GM12875 (cell line): Measurements from ENCODE around the gene GTF2B.
"Not testable (repeated sequence)": the region's sequence is repeated elsewhere in the genome, so short reads cannot be mapped to it uniquely, and the experiment has no call there.

ENCODE experiments used
- H3K4me3 ChIP-seq: one replicate; pipeline ENCODE4 v1.5.1; 2011; ENCODE audit warnings: low read depth, low read length, control low read depth
- TF ChIP-seq, protein P1 (sequence below): IDR thresholded peaks from 2 replicates; pipeline ENCODE4 v1.5.1; 2011; ENCODE audit warnings: low read depth, mild to moderate bottlenecking, control low read depth, inconsistent platforms, low read length, moderate library complexity, borderline replicate concordance; ENCODE audit not compliant: insufficient read depth

GTF2B gene

GRCh38 chr1:88873737-88874349 is 17.5 kb downstream of the GTF2B start:
- TF ChIP-seq, protein P1, sequence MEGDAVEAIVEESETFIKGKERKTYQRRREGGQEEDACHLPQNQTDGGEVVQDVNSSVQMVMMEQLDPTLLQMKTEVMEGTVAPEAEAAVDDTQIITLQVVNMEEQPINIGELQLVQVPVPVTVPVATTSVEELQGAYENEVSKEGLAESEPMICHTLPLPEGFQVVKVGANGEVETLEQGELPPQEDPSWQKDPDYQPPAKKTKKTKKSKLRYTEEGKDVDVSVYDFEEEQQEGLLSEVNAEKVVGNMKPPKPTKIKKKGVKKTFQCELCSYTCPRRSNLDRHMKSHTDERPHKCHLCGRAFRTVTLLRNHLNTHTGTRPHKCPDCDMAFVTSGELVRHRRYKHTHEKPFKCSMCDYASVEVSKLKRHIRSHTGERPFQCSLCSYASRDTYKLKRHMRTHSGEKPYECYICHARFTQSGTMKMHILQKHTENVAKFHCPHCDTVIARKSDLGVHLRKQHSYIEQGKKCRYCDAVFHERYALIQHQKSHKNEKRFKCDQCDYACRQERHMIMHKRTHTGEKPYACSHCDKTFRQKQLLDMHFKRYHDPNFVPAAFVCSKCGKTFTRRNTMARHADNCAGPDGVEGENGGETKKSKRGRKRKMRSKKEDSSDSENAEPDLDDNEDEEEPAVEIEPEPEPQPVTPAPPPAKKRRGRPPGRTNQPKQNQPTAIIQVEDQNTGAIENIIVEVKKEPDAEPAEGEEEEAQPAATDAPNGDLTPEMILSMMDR, result no peak
- H3K4me3 ChIP-seq, result no peak overlapping the region

GRCh38 chr1:88869644-88870043 is 21.7 kb downstream of the GTF2B start:
- not testable (repeated sequence) for H3K4me3 ChIP-seq

DNA sequence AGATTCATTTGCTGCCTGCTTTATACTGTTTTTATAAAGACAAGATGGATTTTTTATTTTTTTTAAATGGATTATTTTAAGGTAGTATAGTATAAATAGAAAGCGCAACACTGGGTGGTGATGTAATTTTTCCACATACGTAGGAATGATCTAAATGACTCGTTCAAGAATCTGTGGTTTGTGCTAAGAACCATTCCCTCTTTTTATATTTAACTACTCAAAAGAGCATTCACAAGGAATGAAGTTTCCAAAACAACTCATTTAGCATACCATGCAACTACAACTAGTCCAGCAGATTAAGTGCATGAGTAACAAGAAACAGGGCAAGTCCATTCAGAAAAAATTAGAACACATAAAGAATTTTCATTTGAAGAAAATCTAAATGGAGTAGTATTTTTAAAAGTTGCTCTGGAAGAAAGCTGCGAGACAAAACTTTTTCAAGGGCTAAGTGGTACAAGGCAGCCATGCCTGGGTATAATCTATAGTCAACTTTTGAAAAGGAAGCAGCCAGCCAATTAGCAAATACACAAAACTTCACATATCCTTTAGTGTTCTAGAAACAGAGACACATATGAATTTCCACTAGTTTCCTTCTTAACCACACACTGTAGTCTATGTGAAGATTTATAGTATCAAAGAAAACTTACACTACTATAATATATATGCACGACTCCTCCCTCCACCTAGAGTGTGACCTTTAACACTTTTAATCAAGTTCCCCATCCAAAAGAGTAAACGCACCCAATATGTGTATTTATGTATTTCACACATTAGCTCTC is 23.4 kb downstream of the GTF2B start:
- TF ChIP-seq, protein P1, result no peak
- no peak overlapping the region for H3K4me3 ChIP-seq

- H3K4me3 ChIP-seq, result no peak overlapping the region
- TF ChIP-seq, protein P1, result no peak
Observed at GRCh38 chr1:88851303-88852063, 39.9 kb downstream of the GTF2B start.

- TF ChIP-seq, protein P1, result no peak
- no peak overlapping the region for H3K4me3 ChIP-seq
Observed at GRCh38 chr1:88847643-88848042, 43.7 kb downstream of the GTF2B start.

DNA sequence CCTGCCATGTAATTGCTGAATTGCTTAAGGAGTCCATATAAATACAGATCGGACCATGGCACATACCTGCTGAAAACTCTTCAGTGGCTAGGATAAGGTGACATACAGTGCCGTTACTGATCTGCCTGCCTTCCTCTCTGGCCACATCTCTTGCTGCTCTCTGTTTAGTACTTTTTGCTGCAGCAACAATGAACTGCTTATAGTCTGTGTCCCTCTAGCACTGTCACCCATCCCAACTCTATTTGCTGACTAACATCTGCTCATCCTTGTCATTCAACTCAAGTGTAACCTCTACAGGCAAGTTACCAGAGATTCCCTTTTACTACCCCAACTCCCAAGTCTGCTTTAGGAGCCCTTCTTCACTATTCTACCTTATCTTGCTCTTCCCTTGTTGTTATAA is 65.6 kb downstream of the GTF2B start:
- TF ChIP-seq, protein P1, result no peak
- no peak overlapping the region for H3K4me3 ChIP-seq

DNA sequence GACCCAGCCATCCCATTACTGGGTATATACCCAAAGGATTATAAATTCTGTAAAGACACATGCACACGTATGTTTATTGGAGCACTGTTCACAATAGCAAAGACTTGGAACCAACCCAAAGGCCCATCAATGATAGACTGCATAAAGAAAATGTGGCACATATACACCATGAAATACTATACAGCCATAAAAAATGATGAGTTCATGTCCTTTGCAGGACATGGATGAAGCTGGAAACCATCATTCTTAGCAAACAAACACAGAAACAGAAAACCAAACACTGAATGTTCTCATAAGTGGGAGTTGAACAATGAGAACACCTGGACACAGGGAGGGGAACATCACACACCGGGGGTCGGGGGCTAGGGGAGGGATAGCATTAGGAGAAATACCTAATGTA is 71.7 kb downstream of the GTF2B start:
- H3K4me3 ChIP-seq, result not testable (repeated sequence)

- no peak overlapping the region for H3K4me3 ChIP-seq
- TF ChIP-seq, protein P1, result no peak
Observed at GRCh38 chr1:88813471-88813870, 77.9 kb downstream of the GTF2B start.
